ENCODE results near the gene FRY.
A peak's percentile ranks its signal among the peaks of the same experiment; 100 is the strongest.

DNA sequence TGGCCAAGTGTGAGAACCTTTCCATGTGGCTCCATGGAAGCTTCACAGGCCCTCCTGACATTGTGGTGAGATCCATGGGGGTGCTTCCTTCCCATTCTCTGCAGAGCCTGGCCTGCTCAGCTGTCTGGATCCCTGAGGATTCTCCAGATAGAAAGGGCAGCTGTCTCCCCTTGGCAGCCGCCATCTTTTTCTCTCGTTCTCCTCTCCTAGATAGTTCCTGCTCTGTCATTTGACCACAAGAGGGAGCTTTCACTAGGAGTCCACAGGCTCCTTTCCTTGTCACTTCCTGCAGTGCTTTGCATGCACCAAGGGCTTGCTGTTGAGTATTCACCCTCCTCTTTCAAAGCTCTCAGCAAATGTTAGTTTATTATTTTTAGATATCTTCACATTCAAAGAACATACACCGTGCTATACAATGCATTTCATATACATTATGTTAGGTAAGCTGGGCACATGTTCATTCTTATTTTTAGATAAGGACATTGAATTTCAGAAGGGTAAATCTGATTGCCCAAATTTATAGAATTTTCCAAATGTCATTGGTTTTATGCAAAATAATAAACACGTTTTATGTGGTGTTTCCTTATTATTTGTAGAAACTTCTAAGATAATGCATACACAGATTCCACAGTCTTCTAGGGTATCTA is 133.2 kb downstream of the FRY start:
- TF ChIP-seq, protein P1, sequence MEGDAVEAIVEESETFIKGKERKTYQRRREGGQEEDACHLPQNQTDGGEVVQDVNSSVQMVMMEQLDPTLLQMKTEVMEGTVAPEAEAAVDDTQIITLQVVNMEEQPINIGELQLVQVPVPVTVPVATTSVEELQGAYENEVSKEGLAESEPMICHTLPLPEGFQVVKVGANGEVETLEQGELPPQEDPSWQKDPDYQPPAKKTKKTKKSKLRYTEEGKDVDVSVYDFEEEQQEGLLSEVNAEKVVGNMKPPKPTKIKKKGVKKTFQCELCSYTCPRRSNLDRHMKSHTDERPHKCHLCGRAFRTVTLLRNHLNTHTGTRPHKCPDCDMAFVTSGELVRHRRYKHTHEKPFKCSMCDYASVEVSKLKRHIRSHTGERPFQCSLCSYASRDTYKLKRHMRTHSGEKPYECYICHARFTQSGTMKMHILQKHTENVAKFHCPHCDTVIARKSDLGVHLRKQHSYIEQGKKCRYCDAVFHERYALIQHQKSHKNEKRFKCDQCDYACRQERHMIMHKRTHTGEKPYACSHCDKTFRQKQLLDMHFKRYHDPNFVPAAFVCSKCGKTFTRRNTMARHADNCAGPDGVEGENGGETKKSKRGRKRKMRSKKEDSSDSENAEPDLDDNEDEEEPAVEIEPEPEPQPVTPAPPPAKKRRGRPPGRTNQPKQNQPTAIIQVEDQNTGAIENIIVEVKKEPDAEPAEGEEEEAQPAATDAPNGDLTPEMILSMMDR (conservative IDR thresholded peaks at IDR 0.05) = peak; percentile 99
- TF ChIP-seq ZFX (IDR thresholded peaks at IDR 0.05) = no peak

Data from C4-2B (cell line).